Fibroblast of villous mesenchyme (primary cell): ENCODE data around the gene GPHN. TPM values are rescaled to one million over a fixed set of nuclear protein-coding genes. Genes with fewer than 3 reads are reported as not detected.

Source experiments
- DNase-seq: peaks from one replicate; pipeline ENCODE4 v3.0.0-alpha.2; 2010; ENCODE audit warnings: low read depth
- H3K4me3 ChIP-seq: 2 replicates; pipeline ENCODE4 v1.5.1; 2011; ENCODE audit warnings: low read depth, mild to moderate bottlenecking, low read length
- CTCF ChIP-seq: IDR thresholded peaks from 2 replicates; pipeline ENCODE4 v1.5.1; 2012; ENCODE audit warnings: low read depth, mild to moderate bottlenecking, low read length; ENCODE audit not compliant: insufficient read depth
- total RNA-seq: library from RNA; depleted of rRNA; stranded (reverse); fragments of >200 nt; gene quantifications from 2 replicates; pipeline ENCODE4 v1.2.3, GENCODE V29; 2012

The GPHN gene
- total RNA-seq, 1 donor, result 9.1 TPM

- DNase-seq, result peak; percentile 68
- no peak overlapping the region for H3K4me3 ChIP-seq
- peak; percentile 87 for TF ChIP-seq CTCF
These were observed 658.5 kb downstream of the GPHN start for GRCh38 chr14:67166450-67166853.

GRCh38 chr14:67167420-67168109, 659.6 kb downstream of the GPHN start:
- TF ChIP-seq CTCF, result no peak
- H3K4me3 ChIP-seq, result no peak overlapping the region
- no peak for DNase-seq

- H3K4me3 ChIP-seq, result no peak overlapping the region
- no peak for TF ChIP-seq CTCF
- no peak for DNase-seq
These were observed 660.1 kb downstream of the GPHN start for GRCh38 chr14:67168110-67168441.

- no peak for TF ChIP-seq CTCF
- DNase-seq, result peak; percentile 23
- no peak overlapping the region for H3K4me3 ChIP-seq
These were observed 662.7 kb downstream of the GPHN start for GRCh38 chr14:67170660-67171059.

- DNase-seq, result no peak
- TF ChIP-seq CTCF, result no peak
- H3K4me3 ChIP-seq, result no peak overlapping the region
These were observed 664.1 kb downstream of the GPHN start for GRCh38 chr14:67172056-67172455.

GRCh38 chr14:67172520-67172919, 664.6 kb downstream of the GPHN start:
- H3K4me3 ChIP-seq, result no peak overlapping the region

More at GRCh38 chr14:67172520-67172919, 664.6 kb downstream of the GPHN start:
- no peak for TF ChIP-seq CTCF
- DNase-seq, result no peak
